G401.6 (cell line): ENCODE data around the gene GP1BA.
"Not testable (repeated sequence)": the region's sequence is repeated elsewhere in the genome, so short reads cannot be mapped to it uniquely, and the experiment has no call there.

Source experiments
- FAIRE-seq: peaks from 2 replicates; lab custom pipeline; 2012; peaks lifted over from hg19 to GRCh38; lab: Jason Lieb, UNC

Gene GP1BA

GRCh38 chr17:4901648-4902344 lies 30.3 kb upstream of the GP1BA start:
- FAIRE-seq = no peak

DNA sequence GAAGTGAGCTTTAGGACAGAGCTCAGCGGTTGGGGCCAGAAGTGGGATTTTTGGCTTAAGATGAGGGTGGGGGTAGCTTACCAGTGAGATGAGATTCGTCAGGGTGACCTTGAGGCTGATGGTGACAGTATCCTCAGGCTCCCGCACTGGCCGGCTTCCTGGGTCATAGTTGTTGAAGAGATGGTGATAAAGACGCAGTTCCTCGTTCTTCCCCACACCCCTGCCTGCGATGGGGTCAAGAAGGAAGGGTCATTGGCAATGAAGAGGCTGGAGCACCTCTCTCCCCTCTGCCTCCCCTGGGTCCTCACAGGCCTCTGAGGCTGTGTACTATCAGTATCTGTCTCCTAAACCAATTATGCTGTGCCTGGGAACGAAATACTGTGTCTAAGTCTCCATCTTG lies 29.5 kb upstream of the GP1BA start:
- FAIRE-seq = no peak

DNA sequence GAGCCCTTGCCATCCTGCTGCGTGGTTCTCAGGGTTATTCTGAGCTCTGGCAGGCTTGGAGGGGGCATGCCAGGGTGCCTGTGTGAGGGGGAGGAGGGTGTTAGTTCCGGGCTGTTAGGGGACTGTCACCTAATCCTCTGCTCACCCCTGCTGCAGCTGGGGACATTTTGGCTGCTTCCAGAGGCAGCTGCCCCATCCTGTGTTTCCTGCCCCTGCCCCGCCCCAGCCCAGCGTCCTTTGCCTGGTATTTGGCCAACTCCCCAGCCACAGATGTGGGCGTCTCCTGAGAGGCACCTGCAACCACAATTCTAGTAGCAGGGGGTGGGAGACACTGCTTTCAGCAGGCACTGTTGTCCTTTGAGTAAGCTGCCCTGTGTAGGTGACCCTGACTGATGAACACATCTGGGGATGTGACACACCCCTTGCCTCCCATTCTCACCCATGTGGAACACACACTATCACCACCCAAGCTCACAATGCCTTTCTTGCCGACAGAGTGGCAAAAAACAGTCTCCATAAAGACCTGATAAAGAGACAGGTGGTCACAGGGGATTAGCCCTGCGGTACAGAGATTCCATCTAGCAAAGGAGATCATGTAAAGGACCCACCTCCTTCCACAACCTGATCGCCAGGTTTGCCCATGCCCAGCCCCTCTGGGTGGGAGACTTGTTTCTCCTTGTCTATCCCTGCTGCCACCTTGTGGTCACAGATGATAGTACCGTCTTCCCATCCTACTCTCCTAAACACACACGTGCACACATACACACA lies 28.8 kb upstream of the GP1BA start, which contains the start of gene CHRNE:
Gene CHRNE, minus strand, starts transcription at position 48 of the 768 bp plus-strand sequence. Its CDS starts 35 bp downstream, at position 13.
- FAIRE-seq = peak; percentile 94

DNA sequence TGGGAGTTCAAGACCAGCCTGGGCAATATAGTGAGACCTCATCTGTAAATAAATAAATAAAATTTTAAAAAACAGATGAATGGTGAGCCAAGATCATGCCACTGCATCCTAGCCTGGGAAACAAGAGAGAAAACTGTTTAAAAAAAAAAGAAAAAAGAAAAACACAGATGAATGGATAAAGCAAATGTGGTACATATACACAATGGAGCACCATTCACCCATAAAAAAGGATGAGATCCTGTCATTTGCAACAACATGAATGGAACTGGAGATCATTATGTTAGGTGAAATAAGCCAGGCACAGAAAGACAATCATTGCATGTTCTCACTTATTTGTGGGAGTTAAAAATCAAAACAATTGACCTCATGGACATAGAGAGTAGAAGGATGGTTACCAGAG lies 25.4 kb upstream of the GP1BA start:
- FAIRE-seq = not testable (repeated sequence)

DNA sequence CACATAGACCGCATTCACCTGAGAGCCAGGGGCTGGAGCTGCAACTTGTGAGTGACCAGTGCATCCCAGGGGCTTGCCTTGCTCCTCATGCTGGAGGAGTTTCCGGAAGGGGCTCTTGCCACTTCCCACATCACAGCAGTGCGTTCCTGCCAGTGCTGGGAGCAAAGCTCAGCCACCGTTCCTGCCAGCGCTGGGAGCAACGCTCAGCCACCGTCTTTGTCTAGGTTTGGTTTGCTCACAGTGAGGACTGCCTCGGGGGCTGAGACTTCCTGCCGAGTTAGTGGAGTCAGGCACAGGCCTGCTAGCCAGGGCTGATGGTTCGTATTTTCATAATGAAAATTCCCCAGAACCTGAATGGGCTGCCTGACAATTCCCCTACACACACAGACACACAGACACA lies 23.8 kb upstream of the GP1BA start:
- no peak for FAIRE-seq

DNA sequence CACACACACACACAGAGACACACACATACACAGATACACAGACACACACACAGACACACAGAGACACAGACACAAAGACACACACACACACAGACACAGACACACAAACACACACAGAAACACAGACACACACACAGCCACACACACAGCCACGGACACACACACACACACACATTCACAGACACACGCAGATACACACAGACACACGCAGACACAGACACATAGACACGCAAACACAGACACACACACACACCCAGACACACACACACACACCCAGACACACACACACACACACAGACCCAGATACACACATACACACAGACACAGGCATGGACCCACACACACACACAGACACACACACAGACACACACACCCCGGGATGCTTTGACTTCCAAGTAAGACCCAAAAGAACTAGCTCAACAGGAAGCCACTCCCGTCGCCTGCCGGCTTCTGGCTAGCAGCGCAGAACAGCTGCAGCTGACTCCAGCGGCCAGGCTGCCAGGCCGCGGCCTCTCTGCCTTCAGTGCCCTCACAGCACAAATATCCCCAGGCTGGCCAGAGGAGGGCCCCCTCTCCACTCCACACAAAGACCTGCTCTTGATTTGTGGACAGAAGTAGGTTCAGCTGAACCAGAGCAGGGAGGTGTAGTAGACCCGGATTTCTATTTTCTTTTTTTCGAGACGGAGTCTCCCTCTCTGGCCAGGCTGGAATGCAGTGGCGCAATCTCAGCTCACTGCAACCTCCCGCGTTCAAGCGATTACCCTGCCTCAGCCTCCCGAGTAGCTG lies 23.2 kb upstream of the GP1BA start:
- FAIRE-seq = peak; percentile 94

DNA sequence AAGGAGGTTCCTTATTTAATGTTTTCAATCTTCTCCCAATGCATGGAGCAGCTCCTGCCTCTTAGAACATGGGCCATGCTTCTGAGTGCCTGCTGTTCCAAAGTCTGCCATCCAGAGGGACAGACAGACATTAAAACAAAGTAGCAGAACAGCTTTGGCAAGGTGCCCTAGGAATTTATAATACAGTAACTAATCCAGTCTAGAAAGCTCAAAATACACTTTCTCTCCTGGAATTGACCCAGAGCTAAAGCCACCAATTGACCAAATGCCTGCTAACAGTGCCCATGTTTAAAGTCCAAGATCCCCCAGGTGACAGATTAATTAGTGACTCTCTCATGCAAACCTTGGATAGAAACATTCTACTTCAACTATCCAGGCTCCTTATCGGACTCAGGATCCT lies 18.1 kb upstream of the GP1BA start:
- FAIRE-seq = no peak

DNA sequence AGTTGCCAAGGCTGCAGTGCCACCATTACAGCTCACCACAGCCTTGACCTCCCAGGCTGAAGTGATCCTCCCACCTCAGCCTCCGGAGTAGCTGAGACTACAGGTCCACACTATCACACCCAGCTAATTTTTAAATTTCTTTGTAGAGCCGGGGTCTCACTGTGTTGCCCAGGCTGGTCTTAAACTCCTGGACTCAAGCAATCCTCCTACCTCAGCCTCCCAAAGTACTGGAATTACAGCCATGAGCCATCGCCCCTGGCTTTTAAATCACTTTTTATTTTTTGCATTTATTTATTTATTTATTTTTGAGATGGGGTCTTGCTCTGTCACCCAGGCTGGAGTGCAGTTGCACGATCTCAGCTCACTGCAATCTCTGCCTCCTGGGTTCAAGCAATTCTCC lies 17.5 kb upstream of the GP1BA start:
- not testable (repeated sequence) for FAIRE-seq

DNA sequence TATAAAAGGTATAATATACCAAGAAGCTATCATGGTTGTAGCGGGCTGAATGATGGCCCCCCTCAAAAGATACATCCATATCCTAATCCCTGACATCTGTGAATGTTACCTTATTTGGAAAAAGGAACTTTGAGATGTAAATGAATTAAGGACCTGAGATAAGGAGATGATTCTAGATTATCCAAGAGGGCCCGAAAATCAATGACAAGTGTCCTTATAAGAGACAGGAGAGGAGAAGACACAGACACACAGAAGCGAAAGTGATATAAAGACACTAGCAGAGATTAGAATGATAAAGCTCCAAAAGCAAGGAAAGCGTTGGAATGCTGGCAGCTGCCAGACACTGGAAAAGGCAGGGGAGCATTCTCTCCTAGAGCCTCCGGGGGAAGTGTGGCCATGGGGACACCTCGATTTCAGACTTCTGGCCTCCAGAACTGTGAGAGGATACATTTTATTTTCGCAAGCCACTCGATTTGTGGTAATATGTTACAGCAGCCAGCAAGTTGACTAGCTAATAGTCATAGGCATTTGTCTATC lies 12.5 kb upstream of the GP1BA start:
- FAIRE-seq = no peak

- no peak for FAIRE-seq
Observed at GRCh38 chr17:4920351-4921048, 11.6 kb upstream of the GP1BA start.

- no peak for FAIRE-seq
Observed at GRCh38 chr17:4921320-4921719, 10.8 kb upstream of the GP1BA start.

DNA sequence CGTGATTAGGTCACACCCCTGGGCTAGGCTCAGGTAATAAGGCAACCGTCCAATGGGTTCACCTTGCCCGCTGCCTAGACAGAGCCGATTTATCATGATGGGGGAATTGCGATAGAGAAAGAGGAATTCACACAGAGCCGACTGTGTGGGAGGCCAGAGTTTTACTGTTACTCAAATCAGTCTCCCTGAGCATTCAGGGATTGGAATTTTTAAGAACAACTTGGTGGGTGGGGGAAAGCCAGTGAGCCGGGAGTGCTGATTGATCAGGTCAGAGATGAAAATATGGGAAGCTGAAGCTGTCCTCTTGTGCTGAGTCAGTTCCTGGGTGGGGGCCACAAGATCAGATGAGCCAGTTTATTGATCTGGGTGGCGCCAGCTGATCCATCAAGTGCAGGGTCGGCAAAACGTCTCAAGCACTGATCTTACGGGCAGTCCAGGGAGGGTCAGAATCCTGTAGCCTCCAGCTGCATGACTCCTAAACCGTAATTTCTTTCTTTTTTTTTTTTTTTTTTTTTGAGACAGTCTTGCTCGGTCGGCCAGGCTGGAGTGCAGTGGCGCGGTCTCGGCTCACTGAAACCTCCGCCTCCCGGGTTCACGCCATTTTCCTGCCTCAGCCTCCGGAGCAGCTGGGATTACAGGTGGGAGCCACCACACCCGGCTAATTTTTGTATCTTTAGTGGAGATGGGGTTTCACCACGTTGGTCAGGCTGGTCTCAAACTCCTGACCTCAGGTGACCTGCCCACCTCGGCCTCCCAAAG lies 5.3 kb upstream of the GP1BA start:
- FAIRE-seq = not testable (repeated sequence)

DNA sequence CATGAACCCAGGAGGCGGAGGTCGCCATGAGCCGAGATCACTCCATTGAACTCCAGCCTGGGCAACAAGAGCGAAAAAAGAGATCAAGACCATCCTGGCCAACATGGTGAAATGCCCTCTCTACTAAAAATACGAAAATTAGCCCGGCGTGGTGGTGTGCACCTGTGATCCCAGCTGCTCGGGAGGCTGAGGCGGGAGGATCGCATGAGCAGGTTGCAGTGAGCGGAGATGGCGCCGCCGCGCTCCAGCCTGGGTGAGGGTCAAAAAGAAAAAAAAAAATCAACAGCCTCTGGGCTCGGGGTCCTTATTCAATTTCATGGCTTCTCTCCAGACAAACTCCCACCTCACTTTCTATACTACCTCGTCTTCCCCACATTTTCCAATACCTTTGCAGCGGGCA lies 3.2 kb upstream of the GP1BA start:
- no peak for FAIRE-seq

- no peak for FAIRE-seq
Observed at GRCh38 chr17:4932756-4933155, 679 bp downstream of the GP1BA start.

GRCh38 chr17:4933646-4934045 lies 1.6 kb downstream of the GP1BA start:
- FAIRE-seq = no peak

DNA sequence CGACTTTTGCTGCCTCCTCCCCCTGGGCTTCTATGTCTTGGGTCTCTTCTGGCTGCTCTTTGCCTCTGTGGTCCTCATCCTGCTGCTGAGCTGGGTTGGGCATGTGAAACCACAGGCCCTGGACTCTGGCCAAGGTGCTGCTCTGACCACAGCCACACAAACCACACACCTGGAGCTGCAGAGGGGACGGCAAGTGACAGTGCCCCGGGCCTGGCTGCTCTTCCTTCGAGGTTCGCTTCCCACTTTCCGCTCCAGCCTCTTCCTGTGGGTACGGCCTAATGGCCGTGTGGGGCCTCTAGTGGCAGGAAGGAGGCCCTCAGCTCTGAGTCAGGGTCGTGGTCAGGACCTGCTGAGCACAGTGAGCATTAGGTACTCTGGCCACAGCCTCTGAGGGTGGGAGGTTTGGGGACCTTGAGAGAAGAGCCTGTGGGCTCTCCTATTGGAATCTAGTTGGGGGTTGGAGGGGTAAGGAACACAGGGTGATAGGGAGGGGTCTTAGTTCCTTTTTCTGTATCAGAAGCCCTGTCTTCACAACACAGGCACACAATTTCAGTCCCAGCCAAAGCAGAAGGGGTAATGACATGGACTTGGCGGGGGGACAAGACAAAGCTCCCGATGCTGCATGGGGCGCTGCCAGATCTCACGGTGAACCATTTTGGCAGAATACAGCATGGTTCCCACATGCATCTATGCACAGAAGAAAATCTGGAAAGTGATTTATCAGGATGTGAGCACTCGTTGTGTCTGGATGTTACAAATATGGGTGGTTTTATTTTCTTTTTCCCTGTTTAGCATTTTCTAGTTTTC lies 2.3 kb downstream of the GP1BA start:
- no peak for FAIRE-seq

- no peak for FAIRE-seq
Observed at GRCh38 chr17:4935650-4936049, 3.6 kb downstream of the GP1BA start.

GRCh38 chr17:4936436-4936835 lies 4.4 kb downstream of the GP1BA start:
- FAIRE-seq = no peak

GRCh38 chr17:4937553-4937952 lies 5.5 kb downstream of the GP1BA start:
- FAIRE-seq = no peak

DNA sequence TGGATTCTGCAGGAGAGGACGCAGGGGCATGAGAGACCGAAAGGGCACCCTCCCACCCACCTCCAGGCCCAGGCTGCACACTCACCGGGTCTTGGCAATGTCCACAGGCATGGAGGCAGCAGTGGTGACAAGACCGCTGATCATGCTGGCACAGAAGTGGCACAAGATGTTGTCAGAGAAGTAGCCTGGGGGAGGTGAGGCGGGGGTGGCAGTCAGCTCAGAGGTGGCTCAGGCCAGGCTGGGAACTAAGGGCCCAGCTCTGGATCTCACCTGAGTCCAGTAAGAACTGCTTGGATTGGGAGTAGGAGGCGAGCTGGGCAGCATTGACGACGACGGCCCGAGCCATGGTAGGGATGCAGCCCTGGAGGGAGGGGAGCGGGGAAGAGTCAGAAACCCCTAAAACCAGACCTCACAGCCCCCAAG lies 6.0 kb downstream of the GP1BA start:
- no peak for FAIRE-seq
